Lung (tissue), 12 donors: Measurements from ENCODE around the gene GABRA4. TPM values are rescaled to one million over a fixed set of nuclear protein-coding genes. Genes with fewer than 3 reads are reported as not detected.

ENCODE experiments used
- ATAC-seq: fragments of 200-7000 bp; cut with Tn5 transposase; one replicate; pipeline ENCODE4 v1.9.1; 2020; ENCODE audit warnings: moderate number of reproducible peaks; ENCODE audit not compliant: insufficient read depth, low FRiP score
- DNase-seq, 3 donors: peaks; one replicate each; pipeline ENCODE4 v3.0.0-alpha.2; 2013 to 2017
- H3K27ac ChIP-seq, 2 donors: one replicate each; pipeline ENCODE4 v1.5.1; 2013; ENCODE audit warnings: mild to moderate bottlenecking in 2 of 2, moderate library complexity in 2 of 2, control low read depth in 1 of 2, inconsistent platforms in 1 of 2, low read depth in 1 of 2, low read length in 1 of 2
- H3K27me3 ChIP-seq, 3 donors: one replicate each; pipeline ENCODE4 v1.5.1; 2013; ENCODE audit warnings: low read length in 2 of 3; ENCODE audit not compliant: control insufficient read depth in 3 of 3, insufficient read depth in 3 of 3
- H3K36me3 ChIP-seq, 4 donors: one replicate each; pipeline ENCODE4 v1.5.1; 2013; ENCODE audit warnings: low read length in 4 of 4, mild to moderate bottlenecking in 1 of 4, moderate library complexity in 1 of 4; ENCODE audit not compliant: control insufficient read depth in 4 of 4, insufficient read depth in 4 of 4
- H3K4me1 ChIP-seq, 5 donors: one replicate each; pipeline ENCODE4 v1.5.1; 2013; ENCODE audit warnings: low read length in 5 of 5, mild to moderate bottlenecking in 2 of 5, moderate library complexity in 1 of 5; ENCODE audit not compliant: control insufficient read depth in 5 of 5, insufficient read depth in 5 of 5
- H3K4me3 ChIP-seq: one replicate; pipeline ENCODE4 v1.5.1; 2013; ENCODE audit warnings: mild to moderate bottlenecking, control low read depth, moderate library complexity
- H3K9ac ChIP-seq, 2 donors: one replicate each; pipeline ENCODE4 v1.5.1; 2013; ENCODE audit warnings: low read length in 2 of 2, control low read depth in 1 of 2; ENCODE audit not compliant: insufficient read depth in 1 of 2
- H3K9me3 ChIP-seq, 4 donors: one replicate each; pipeline ENCODE4 v1.5.1; 2013; ENCODE audit warnings: low read length in 3 of 4, mild to moderate bottlenecking in 1 of 4, moderate library complexity in 1 of 4; ENCODE audit not compliant: control insufficient read depth in 4 of 4, insufficient read depth in 3 of 4
- CTCF ChIP-seq: IDR thresholded peaks from 2 replicates; pipeline ENCODE4 v1.5.1; 2012; ENCODE audit warnings: mild to moderate bottlenecking; ENCODE audit errors: control extremely low read depth, extremely low read depth
- WGBS, 2 donors: extraction: QIAGEN DNeasy Blood & Tissue Kit; methylation state at CpG; one replicate each; pipeline ENCODE4 v1.1.7; 2013; 5-methylcytosine and 5-hydroxymethylcytosine counted together
- polyA plus RNA-seq, 2 donors: library from polyadenylated mRNA; stranded (reverse); fragments of 200-250 nt; gene quantifications; one replicate each; pipeline ENCODE4 v1.2.1, GENCODE V29; 2013
- total RNA-seq, 2 donors: library from RNA; depleted of rRNA in 1 of 2; stranded (reverse); fragments of >200 nt in 1 of 2; gene quantifications; one replicate each; pipeline ENCODE4 v1.2.1, GENCODE V29; 2014 to 2021
- donor health status: control.
- donor health status: control.
- donor health status: Bipolar disorder and iron deficiency.
- donor health status: healthy.
- donor health status: DM: yes; HTN: yes; CAD: no.

The GABRA4 gene
- total and polyA plus RNA-seq, 4 donors, result 0.09 TPM; not detected in 3

GRCh38 chr4:46874811-46875210 is 118.6 kb downstream of the GABRA4 start:
- no peak for TF ChIP-seq CTCF
- H3K27ac ChIP-seq, result no peak overlapping the region
- no peaks in the 10 kb centered on the region for H3K4me1 ChIP-seq
- WGBS, 2 donors, result 63 to 74% methylated on average over 1 of the region's 1 CpG
- no peak overlapping the region for H3K9ac ChIP-seq
- H3K4me3 ChIP-seq, result no peak overlapping the region
- DNase-seq (no peak), ATAC-seq (no peak)
- H3K36me3 ChIP-seq, result no peaks in the 10 kb centered on the region
- no peaks in the 10 kb centered on the region for H3K27me3 ChIP-seq
- peaks cover 0 to 2% (median 0%) of the 10 kb centered on the region in 4 donors for H3K9me3 ChIP-seq

DNA sequence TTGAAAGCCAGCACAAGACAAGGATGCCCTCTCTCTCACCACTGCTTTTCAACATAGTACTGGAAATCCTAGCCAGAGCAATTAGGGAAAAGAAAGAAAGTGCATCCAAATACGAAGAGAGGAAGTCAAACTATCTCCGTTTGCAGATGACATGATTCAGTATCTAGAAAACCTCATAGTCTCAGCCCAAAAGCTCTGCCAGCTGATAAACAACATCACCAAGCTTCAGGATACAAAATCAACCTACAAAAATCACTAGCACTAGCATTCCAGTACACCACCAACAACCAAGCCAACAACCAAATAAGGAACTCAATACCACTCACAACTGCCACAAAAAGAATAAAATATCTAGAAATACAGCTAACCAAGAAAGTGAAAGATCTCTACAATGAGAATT is 123.0 kb downstream of the GABRA4 start:
- 66 to 70% methylated on average over 2 of the region's 2 CpGs for WGBS, 2 donors
- Histone ChIP-seq H3K9ac (no peak overlapping the region), H3K27me3 (no peaks in the 10 kb centered on the region), H3K4me1 (no peaks in the 10 kb centered on the region), H3K4me3 (no peak overlapping the region), H3K36me3 (no peaks in the 10 kb centered on the region), H3K27ac (no peak overlapping the region), H3K9me3 (peaks cover 0 to 2% (median 0%) of the 10 kb centered on the region in 4 donors)
- no peak for TF ChIP-seq CTCF
- DNase-seq (no peak), ATAC-seq (no peak)

Other genes starting within 250 kb of the GABRA4 start
- not detected for gene COX7B2, start 84.3 kb downstream of the GABRA4 start, total RNA-seq
- not detected for gene COX7B2, start 84.3 kb downstream of the GABRA4 start, polyA plus RNA-seq
- under 1 TPM in 1 of 2 donors, not detected in 1; 0.34 TPM for gene GABRB1, start 38.0 kb upstream of the GABRA4 start, total RNA-seq
- gene GABRB1, start 38.0 kb upstream of the GABRA4 start, polyA plus RNA-seq, result not detected